ENCODE results near the gene TRIO. TPM values are rescaled to one million over a fixed set of nuclear protein-coding genes. Genes with fewer than 3 reads are reported as not detected.

The TRIO gene
- polyA plus RNA-seq, 12 donors = 152 to 272 (median 172) TPM; not detected in 1

DNA sequence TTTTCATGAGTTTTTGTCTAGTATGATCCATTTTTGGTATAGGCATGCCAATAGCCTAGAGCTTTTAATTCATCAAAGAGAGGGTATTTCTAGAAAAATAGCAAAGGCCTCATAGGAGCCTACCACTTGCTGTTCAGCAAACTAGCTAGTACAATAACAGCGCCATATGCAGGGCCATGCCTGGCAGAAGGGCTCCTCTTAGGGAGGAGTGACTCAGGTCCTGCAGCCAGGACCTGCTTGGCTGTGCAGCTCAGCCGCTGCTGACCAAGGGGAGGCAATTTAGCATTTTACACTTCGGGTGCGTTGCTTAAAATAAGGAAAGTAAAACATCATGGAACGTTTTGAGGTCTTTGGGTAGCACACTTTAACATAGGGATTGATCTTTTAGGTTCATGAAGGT lies 100.6 kb downstream of the TRIO start:
- no peak for DNase-seq

DNA sequence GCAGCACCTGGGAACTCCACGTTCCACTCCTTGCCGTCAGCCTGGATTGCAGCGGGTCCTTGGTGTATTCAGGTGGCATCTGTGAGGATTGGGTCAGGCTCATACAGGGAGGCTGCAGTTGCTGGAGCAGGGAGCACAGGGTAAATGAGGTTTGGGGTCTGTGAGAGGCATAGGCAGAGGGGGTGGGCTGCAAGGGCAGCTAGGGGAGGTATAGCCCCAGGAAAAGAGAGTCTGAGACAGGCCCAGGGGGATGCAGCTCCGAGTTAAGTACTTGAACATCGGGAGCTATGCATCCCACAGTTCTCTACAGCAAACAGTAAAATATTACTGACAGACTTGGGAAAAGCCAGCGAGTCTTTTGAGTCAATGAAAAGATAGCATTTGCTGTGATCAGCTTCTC lies 101.6 kb downstream of the TRIO start:
- DNase-seq = no peak

DNA sequence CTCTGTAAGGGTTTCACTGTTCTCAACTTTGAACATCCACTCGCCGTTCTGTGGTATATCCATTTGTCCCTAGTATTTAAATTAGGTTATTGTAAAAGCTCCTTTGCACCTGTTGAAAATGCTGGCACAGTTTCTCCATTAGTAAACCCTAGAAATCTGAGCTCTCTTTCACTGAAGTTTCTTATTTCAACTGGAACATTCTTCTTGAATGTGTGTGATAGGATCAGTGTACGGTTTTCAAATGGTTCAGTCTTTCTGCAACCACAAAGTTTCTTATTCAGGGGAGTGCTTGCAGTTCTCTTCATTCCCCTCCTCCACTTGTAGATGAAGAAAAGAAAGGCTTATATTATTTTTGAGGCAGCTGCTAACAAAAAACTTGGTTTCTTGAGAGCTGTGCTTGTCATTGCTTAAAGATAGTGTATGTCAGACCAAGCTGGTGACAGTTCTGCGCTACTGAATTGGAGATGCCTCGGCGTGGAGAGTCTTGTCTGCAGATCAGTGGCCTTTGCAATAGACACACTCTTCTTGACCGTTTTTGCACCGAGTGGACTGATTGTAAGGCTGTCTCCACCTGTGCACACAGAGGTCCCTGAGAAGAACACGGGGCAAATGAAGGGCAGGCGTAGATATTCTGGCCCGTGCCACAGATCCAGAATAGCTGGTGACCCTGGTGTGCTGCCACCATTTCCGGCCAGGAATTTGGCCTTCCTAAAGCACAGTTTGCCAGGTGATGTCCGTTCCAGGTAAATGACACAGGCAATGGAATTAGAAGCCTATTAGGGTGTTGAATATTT lies 102.2 kb downstream of the TRIO start:
- no peak for DNase-seq

DNA sequence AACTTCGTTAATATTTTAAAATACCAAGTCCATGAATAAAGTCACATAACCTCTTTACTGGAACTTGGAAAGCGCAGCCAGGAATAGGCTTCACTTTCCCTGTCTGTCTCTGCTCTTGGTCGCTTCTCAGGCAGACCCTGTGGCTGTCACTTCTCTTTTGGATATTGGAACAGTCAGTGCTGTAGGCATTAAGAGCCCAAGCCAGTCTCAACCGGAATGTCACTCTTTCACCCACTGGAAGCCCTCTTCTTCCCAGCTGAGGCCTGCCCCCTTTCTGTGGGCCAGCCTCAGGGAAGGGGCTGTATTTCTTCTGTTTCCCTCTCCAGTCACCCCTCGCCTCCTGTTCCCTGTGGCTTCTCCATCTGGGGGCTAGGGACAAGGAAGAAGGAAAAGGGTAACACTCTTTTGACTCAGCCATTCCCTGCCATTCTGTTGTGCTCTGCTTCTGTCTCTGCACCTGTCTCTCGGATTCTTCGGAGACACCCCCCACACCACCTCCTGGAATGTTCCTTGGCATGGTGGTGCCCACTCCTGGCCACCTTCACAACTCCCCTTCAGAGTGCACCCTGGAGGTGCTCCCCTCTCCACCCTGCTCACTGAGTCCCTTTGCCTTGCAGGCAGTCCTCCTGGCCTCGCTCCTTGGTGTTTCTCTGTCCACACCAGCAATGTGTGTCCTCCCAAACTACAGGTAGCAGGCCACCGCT lies 103.4 kb downstream of the TRIO start:
- DNase-seq = no peak

DNA sequence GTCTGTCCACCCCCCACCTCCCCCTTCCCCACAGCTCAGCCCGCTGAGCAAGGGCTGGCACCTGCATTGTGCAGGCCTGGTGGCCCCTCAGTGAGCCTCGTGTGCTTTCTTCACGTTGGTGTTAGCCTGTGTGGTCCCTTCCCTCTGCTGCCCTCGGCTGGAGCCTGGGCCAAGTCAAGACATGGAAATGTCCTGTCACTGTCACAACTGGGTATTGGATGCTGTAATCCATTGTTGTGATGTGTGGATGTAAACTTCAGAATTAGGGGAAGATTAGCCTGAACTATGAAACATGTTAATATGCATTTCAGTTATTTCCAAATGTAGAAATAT lies 103.9 kb downstream of the TRIO start:
- no peak for DNase-seq

DNA sequence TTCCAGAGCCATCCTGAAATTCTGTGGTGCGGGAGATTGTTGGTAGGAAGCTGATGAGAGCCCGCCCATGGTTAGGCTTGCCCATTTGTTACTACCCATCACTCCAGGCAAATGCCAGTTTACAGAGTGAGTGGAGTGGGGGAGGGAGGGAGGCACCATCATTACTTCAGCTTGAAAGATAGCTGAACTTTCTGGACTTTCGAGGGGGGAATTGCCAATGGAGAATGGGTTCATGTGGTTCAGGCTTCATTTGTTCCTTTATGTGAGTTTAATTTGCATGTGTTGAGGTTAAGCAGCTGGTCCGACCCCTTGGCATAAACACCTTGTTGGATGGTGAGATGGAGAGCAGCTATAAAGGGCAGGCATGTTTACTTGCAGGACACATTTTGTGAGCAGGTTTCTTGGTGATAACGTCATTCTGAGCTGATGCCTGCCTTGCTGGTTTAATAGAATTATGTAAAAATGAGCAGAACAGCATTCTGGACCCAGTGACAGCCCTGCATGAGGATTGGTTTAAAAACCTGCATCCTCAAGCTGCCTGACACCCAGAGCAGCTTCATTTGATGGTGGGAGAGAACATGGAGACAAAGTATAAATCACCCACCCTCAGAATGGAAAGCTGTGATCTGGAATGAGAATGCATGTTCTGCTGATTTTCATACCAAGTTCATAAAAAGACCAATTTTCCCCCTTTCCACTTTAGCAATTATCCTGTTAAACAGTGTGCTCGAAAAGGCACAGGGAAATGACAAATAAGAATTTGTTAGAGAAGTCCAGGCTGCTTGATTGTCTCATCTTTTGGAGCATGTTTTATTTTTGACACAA lies 106.3 kb downstream of the TRIO start:
- no peak for DNase-seq

DNA sequence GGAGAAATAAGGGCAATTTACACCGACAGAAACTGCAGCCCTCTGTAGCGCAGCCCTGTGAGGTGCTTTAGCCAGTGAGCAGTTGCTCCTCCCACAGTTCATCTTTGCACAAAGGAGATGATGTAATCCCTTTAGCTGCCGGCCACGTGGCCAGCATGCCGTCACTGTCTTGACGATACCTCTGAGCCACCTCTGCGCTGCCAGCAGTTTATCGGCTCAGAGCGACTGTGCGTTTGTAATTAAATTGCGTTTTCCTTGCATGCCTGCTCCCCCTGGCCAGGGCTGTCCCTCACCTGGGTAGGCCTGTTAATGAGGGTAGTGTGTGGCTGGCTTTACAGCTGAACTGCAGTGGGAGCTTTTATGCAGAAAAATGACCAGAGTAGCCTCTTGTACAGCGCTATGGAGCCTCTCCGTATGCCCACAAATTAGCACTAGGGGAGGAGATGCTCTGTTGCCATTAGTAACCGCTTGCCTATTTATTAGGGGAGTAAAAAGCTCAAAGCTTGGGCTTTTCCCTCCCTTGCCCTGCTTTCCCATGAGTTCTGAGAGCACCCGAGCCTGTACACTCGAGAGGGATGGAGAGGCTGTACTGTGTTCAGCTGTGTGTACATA lies 107.0 kb downstream of the TRIO start:
- DNase-seq = peak; percentile 80

DNA sequence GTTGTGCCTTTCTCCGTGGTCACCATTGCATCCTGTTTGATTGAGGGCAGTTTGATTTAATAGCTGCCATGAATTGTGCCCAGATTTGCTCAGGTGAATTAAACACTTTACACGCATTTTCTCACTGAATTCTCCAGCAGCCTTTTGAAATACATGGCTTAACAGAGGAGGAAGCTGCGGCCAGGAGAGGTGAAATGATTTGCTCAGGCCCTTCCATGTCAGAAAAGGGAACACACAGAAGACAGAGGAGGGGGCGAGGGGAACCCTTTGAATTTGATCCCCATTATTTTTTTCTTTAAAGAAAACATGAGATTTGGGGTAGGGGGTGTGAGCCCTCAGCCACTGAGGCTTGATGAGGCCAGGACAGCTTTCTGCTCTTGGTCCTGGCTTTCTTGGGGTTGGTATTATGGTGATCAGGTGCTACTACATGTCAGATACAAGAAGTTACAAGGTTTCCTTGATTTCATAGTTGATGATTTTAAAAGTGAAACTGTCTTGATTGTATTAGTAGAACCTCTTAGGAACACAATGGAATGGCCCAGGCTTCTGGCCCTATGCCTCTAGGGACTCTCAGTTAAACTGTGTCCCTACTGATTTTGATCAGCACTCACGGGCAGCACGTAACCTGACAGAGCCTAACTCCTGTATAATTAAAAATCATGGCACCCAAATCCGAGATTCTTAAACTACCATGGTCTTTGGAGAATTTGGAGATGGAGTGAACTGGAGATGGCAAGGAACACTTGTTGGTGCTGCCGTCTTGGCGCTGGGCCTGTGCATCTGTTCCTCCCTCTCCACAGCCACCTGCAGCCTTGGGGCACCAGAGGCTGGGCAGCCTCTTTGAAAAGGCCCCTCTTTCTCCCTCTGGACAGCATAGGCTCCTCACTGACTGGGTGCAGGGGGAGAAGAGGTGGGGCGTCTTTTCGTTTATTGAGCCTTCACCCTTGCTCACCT lies 107.9 kb downstream of the TRIO start:
- no peak for DNase-seq

DNA sequence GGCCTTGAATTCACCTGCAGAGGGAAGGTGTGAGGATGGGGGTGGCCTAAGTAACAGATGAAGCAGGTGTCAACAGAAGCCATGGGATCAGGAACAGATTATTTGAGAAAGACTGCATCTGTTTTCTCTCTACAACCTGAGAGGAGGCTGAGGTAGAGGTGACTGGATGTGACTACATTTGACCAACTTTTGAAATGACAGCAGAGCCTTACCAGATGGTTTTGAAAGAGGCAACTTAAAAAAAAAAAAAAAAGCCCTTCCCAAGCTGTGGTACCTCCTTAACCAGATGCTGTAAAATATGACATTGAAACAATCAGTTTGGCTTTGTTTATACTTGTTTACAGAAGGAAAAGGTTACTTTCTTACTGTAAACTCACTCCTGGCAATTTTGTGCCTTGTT lies 108.6 kb downstream of the TRIO start:
- no peak for DNase-seq

DNA sequence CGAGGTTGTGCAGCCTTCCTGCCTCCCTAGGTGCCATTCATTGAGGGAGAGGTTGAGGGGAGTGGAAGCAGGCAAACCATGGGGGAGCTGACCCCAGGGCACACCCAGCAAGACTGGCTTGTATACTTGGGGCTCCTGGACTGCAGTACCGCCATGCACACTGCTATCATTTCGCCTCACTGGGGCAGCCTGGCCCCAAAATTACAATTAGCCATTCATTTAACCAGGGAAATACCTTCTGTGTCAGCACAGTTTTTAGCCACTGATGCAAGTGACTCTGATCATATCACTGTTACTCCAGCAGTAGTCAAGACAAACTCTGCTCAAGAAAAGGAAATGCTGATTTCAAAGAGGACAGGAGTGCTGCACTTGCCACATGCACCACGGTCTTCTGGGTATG lies 109.7 kb downstream of the TRIO start:
- DNase-seq = no peak

DNA sequence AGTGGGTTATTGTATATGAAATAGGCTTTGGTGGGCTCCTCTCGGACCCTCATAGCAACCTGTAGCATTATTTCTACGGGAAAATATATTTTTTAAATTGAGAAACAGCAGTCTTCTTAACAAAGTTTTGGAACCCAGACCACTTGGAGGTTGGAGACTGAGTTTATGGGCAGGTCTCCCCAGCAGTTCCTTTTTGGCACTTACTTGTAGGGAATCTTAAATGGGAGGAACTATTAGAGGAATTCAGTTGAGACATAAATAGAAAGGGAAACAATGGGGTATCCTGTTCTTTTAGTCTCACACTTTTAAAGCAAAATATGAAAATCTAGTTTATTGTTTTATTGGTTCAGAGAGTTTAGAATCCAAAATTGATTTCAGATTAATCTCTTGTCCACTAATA lies 111.5 kb downstream of the TRIO start:
- DNase-seq = no peak

DNA sequence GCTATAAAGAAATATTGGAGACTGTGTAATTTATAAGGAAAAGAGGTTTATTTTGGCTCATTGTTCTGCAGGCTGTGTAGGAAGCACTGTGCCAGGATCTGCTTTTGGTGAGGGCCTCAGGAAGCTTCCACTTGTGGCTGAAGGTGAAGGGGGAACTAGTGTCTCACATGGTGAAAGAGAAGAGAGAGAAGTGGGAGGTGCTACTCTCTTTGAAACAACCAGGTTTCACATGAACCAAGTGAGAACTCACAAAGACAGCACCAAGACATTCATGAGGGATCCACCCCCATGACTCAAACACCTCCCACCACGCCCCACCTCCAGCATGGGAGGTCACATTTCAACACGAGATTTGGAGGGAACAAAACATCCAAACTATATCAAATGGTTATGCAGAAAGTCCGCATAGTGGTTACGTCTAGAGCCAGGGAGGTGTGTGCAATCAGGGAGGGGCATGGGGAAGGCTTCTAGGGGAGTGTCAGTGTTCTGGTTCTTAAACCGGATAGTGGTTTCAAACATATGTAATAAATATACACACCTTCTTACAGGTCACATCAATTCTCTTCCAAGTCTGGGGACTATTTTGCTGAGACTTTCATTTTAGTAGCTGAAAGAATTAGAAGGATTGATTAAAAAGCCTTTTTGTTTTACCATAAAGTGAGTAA lies 113.0 kb downstream of the TRIO start:
- DNase-seq = no peak

DNA sequence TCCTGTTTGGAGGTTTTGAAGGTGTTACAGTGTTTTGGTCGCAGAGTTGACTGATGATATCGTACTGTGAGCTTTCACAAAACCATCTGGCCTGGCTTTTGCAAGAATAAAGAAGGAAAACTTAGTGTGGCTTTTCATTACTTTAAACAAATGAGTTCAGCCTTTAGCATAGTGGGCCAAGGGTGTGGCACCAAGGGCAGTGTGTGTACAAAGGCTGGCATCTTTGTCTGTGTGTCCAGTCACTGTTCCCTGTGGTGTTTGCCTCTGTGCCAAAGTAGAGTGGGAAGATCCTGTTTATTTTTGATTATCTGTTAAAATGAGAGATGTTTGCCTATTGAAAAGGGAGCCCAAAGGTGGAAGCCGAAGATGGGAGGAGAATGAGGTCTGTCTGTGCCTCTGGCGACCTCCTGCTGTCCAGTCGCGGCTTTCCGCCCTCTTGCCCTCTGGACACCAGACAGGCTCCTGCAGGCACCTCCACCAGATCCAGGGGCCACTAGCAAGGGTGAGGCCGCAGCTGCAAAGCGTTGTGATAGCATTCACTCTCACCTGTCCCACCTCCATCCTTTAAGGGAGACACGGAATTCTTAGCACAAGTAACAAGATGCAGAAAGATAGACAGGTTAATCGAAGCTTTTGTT lies 113.7 kb downstream of the TRIO start:
- DNase-seq = no peak

DNA sequence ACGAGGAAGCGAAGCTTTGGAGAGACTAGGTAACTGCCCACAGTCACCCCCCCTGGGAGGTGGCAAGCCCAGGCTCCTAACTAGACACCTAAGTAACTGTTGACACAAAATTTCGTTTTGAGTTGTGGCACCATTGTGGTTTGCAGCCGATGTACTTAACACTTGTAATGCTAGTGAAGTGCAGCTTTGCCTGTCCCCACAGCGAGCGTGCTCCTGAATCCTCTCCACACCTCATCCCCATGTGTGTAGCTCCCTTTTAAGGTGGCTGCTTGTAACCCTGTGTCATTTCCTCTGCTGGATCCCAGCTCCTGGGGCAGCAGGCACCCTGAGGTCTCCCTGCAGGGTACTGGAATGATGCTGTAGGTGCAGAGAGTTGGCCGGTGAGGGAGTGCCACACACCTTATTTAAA lies 114.9 kb downstream of the TRIO start:
- DNase-seq = no peak

DNA sequence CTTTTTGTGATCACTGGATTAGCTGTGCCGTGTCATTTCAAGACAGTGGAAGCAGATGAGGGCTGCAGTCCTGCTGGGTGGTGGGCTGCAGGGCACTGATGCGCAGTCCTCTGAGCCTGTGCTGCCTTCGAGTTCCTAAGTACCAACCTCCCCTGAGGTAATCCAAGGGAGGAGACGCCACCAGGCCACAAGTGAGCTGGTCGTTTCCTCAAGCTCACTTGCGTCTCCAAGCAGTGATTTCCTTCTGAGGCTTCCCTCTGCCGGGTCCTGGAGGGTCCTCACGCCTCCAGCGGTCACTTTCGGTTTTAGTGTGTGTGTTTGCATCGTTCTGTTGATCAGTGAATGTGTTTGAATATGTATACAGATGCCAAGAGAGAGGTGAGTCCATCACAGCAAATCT lies 115.7 kb downstream of the TRIO start:
- DNase-seq = no peak

DNA sequence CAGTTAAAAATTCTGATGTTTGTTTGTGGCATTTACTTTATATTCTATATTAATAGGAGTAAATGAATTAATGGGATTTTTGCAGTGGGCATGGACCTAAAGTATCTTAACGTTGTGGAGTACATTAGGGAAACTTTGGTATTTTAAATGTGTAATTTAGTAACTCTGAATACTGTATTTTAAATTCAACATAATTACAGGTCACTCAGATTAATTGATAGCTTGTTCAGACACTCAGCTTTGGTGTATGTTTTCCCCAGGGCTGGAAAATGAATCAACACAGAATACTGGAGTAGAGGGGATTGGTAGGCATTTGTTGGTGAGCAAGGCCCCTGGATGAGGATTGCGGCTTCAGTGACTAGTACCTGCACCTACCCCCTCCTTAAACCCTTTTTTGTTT lies 117.5 kb downstream of the TRIO start:
- no peak for DNase-seq

DNA sequence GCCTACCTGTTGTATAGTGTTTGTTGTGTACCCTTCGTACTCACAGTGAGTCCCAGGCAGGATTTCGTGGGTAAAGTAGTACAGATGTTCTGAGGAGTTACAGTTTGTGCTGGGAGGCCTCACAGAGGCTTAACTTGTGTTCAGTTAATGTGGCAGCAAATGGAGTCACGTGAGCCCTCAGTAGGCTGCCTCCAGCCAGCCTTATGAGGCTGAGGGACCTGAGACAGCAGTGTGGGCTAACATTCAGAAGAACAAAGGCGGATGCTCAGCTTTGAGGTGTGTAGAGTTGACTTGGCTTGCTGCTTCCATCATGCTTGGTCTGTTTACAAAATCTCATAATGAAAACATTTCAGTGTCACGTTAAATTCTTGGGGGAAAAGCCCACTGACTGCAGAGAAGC lies 118.1 kb downstream of the TRIO start:
- DNase-seq = no peak

DNA sequence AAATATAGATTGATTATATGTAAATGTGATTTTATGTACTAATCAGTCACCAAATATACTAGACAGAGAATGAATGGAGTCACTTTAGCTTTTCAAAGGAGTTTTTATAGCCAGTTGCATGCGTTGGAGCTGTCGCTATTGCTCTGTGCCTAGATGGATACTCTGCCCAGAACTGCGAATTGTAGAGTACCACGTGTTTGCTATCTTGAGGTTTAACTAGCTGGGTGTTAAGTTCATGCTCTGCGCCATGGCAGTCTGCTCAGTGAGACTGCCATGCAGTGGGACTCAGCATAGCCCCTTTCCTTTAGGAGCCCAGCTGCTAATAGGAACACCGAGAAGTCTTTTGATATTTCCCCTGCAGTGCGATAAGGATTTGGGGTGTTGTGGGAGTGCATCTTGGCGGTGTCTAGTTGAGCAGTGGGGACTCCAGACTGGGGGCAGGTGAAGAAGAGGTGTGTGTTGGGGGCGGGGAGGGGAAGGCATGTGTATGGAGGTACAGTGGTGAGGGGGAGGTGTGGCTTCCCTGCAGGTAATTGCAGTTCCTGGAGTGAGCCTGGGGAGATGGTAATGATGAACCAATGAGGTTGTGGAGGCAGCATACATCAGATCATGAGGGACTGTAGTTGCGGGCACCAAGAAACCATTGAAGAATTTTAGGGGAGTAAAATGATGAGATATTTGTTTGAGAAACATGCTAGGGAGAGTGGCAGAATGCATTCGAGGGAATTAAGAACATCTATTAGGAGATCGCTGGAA lies 118.9 kb downstream of the TRIO start:
- DNase-seq = no peak

DNA sequence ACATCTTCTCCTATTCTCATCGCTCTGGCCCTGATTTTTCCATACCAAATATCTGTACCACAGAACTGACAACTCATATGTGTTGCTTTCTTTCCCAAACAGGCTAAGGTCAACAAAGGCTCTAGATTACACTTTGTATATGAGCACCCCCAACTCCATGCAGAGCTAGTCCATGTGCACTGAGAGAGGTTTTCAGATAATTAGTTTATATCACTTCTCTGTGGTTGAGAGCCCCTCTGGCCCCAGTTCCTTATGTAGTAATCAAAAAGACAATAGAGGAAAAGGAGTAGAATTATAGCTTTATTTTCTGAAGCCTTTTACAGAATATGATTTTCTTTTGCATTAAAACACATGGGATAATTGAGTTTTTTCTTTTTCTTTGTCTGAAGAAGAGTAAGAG lies 120.0 kb downstream of the TRIO start:
- DNase-seq = no peak
